T-helper 2 cell (primary cell): ENCODE results near the gene STK11IP.

Experiments used
- DNase-seq, 5 experiments: peaks; one replicate each; pipeline versions ENCODE4 v3.0.0 to v3.0.0-alpha.2; 2012 to 2022
- total RNA-seq, 2 donors: gene quantifications; one replicate each; lab custom pipeline; 2026; lab: John Stamatoyannopoulos, UW

The STK11IP gene
- 30.2 to 38.0 reads per million in 2 donors for total RNA-seq

DNA sequence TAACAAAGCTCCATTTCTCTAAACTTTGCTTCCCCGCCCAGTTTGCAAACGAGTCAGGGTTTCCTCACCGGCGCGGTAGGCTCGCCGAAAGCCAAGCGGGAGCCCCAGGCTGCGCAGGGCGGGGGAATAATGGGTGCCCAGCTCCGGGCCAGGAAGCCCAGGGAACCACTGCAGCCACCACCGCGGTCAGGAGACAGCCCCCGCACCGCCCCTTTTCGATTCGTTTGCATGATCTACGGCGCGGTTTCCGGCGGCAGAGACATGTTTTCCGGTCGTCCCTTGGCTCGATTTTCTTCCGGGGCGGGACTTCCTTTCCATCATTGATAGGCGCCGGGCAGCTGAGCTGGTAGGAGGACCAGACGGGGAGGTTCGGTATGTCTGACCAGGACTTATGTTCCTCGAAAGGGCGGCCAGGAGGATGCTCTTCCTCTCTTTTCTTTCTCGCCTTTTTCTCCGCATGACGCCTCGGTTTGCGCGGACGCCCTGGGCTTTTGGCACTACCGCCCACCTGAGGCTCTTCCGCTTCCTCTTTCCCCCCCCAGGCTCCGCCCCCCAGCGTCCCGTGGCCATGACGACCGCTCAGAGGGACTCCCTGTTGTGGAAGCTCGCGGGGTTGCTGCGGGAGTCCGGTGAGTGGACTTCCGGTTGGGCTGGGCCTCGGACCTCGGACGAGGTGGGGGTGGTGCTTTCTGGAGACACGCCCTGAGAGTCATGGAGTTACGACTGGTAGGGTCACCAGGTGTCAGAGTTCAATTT lies at the start of gene STK11IP:
Gene STK11IP, plus strand, starts transcription at position 306 of the 756 bp plus-strand sequence. Its CDS starts 263 bp downstream, at position 569.
- DNase-seq, result peak; percentile 72 to 96 (median 85)

GRCh38 chr2:219548990-219549389 lies 48.7 kb upstream of the STK11IP start:
- no peak for DNase-seq

- no peak for DNase-seq
Measured at GRCh38 chr2:219549619-219550018, 48.0 kb upstream of the STK11IP start.

- peak in 1 of 5 experiments; percentile 19 for DNase-seq
Measured at GRCh38 chr2:219551441-219552381, 45.9 kb upstream of the STK11IP start.

DNA sequence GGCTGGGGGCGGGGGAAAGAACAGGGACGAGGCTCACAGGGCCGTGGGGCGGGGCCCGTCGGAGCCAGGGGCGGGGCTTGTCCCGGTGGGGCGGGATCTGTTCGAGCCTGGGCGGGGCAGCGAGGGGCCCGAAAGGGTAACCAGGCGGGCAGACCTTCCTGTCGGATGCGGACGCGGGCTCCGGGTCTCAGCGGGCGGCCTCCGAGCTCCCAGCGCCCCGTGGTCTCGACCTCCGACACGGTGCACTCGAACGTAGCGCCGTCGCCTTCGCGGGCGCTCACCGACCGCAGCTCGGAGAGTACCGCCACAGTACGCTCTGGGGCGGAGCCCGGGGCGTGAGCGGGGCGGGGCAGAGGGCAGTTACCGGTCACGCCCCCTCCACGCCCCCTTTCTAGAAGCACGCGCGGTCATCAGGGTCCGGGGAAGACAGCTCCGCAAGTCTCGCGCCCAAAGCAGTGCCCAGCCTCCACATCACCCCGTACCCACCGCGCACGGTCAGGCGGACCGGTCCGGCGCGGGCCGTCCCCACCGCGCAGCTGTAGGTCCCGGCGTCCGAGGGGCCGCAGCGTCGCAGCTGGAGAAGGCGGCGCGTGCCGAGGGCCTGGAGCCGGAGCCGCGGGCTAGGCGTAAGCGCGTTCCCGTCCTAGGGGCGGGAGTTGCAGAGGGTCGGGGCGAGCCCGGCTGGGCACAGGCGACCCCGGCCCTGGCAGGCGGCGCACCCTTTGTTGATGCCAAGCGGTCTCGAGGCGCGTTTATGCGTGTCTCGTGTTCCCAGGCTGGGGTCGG lies 45.1 kb upstream of the STK11IP start:
- peak; percentile 61 to 78 (median 67) for DNase-seq

DNA sequence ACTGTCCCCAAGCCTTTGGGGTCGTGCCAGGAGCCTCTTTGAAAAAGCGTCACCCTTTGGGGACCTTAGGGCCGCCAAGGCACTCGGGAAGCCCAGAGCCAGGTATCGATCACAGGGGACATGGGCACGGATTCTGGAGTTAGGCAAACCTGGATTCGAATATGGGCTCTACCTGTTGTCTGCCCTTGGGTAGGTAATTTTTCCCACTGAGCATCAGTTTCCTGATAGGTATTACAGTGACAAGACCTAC lies 44.6 kb upstream of the STK11IP start:
- no peak for DNase-seq

GRCh38 chr2:219553463-219553963 lies 44.1 kb upstream of the STK11IP start:
- no peak for DNase-seq

DNA sequence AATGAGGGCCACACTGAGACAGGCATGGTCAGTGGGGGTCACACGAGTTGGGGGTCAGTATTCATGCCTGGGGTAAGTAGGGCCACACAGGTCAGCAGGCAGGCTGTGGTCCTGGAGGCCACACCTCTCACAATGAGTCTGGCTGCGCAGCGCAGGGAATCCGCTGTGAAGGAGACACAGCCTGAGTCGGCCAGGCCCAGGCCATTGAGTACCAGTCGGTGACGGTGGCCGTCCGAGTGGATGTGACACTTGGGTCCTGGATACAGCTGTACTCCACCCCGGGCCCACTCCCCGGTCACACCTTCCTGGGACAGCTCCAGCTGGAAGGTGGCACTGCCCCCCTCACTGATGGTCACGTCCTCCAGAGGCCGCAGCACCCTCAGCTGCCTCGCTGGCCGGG lies 43.3 kb upstream of the STK11IP start:
- DNase-seq, result no peak

DNA sequence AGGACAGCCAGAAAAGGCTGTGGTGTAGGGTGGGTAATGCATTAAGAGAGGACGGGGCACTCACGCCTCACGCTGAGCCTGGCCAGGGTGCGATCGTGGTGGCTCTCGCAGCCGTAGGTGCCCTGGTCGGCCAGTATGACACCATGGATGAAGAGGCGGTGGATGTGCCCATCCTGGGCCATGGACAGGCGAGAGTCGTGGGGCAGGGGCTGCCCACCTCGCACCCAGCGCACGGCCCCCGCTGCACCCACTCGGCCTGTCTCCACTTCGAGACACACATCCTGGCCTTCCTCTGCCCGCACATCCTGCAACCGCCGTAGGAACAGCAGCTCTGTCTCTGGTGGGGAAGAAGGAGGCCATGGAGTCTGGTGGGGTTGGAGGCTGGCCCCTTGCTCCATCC lies 41.7 kb upstream of the STK11IP start:
- DNase-seq, result no peak

DNA sequence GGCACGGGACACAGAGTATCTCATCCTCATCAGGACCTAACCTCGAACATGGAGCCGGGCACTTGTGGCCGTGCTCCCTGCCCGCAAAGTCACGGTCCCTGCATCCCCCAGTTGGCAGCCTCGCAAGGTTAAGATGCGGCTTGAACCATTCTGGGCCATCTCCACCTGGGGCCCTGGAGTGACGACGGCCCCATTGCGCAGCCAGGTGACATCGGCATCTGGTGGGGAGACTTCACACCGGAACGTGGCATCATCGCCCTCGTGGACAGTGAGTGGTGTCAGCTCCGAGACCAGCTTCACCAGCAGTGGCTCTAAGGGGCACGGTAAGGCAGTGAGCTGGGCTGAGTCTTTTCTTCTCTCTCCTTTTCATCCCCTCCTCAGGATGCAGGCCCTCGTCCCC lies 41.2 kb upstream of the STK11IP start:
- no peak for DNase-seq

DNA sequence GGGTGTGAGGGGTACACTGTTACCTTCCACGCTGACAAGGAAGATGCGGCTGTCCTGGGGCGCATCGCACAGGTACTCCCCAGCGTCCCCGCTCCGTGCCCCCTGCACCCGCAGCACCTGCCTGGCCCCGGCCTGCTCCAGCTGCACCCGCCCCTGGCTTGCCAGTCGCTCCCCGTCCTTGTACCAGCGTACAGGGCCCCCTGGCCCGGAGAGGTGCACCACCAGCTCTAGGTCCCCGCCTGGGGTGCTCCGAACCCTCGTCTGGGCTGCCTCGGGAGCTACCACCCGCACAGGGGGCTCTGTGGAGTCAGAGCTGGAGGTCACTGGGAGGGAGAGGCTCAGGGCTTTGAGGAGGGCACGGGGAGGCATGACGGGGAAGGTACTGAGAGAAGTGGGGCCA lies 40.3 kb upstream of the STK11IP start:
- no peak for DNase-seq

- no peak for DNase-seq
Measured at GRCh38 chr2:219557791-219558785, 39.6 kb upstream of the STK11IP start.

GRCh38 chr2:219559156-219559915 lies 38.3 kb upstream of the STK11IP start:
- no peak for DNase-seq

- DNase-seq, result no peak
Measured at GRCh38 chr2:219560037-219560892, 37.4 kb upstream of the STK11IP start.

GRCh38 chr2:219560893-219561178 lies 36.8 kb upstream of the STK11IP start:
- DNase-seq, result no peak

DNA sequence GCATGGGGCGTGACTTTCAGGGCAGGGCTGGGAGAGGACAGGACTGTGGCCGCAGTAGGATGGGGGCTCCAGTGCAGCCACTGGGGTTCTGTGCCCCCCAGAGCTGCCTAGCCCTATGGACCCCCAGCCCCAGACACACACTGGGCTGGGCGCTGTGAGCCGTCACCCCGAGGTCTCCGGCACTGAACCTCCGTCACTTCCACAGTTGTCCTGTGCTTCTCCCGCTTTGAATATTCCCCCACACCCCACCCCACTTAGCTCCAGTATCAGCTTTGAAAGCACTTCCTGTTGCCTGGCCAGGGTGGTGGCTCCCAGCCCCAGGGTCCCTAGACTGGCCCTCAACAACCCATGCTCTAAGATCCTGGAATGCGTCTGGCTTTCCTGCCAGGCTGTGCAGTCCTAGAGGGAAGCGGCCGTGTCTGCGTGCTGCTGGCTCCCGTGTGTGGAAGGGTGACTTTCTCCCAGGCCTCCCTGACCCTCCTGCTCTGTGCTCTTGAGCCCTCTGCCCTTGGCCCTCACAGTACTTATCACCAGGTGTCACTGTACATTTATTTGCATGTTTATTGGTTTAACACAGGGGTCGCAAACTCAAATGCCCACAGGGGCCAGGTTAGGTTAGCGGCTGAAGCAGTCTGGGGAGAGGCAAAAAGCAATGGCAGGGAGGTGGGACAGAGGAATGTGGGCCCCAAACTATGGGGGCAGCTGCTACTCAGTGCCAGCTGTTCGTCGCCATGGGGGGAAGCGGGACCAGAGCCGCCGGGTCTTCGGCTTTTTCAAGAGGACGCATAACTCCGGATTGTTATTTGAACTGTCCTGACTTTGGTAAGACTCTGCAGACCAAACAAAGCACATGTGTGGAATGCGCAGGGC lies 36.2 kb upstream of the STK11IP start:
- DNase-seq, result no peak

DNA sequence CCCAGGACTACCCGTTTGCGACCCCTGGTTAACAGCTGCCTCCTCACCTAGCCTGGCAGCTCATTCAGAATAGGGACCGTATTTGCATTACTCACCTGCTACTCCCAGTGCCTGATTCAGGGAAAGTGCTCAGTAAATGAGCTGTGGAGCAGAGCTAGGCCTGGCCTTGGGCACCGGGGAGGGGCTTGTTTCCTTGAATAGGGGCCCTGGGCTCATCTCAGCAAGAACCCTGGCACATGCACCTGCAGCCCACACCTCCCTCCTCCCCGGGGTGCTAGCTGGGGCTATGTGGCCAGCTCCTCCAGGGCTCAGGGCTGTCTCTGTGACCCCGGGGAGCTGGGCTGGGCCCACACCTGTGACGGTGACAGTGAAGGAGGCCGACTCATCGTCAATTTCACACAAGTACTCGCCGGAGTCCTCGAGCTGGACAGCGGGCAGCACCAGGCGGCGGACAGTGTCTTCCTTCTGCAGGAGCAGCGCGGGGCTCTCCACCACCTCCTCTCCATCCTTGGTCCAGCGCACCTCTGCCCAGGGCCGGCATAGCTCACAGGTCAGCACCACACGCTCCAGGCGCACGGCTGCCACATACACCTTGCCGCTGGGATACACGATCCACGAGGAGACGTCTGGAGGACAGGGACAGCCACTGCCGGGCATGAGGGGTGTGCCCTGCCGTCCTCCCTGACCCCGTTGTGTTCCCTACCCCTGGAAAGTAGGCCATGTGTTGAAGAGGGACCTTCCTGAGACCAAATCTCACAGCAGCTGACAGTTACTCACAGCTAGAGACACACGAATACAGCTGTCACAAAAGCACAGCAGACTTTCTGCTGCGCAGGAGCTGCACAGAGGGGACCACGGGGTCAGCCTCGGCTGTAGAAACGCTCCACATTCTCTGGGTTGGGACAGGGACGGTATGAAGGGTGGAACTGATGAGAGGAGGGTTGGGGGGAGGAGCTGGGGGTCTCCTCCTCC lies 35.3 kb upstream of the STK11IP start:
- no peak for DNase-seq
